ENCODE measurements around the gene CARD10. TPM values are rescaled to one million over a fixed set of nuclear protein-coding genes. Genes with fewer than 3 reads are reported as not detected.

CARD10 gene
- total RNA-seq, 1 donor from 2014 or later = 9.9 TPM

- H3K27me3 Mint-ChIP-seq = peaks cover 34% of the 10 kb centered on the region
- peaks cover 16% of the 10 kb centered on the region for H3K4me1 Mint-ChIP-seq (ENCODE audit: unreplicated experiment)
- no peaks in the 10 kb centered on the region for H3K9me3 Mint-ChIP-seq
- peak overlapping the region; percentile 91 for H3K4me3 Mint-ChIP-seq
- H3K27ac Mint-ChIP-seq = peak overlapping the region; percentile 79
- no peak for TF ChIP-seq CTCF (conservative IDR thresholded peaks at IDR 0.05)
- no peak for DNase-seq (ENCODE audit: extremely low spot score, unreplicated experiment)
- H3K36me3 Mint-ChIP-seq = peaks cover 3% of the 10 kb centered on the region
Measured at GRCh38 chr22:37517826-37518450, 1.3 kb downstream of the CARD10 start.

GRCh38 chr22:37516456-37516855 lies 2.8 kb downstream of the CARD10 start:
- Mint-ChIP-seq H3K27ac (no peak overlapping the region), H3K4me1 (ENCODE audit: unreplicated experiment) (peaks cover 29% of the 10 kb centered on the region)

GRCh38 chr22:37515901-37516300 lies 3.3 kb downstream of the CARD10 start:
- Mint-ChIP-seq H3K27me3 (peaks cover 16% of the 10 kb centered on the region), H3K4me1 (ENCODE audit: unreplicated experiment) (peaks cover 29% of the 10 kb centered on the region), H3K9me3 (no peaks in the 10 kb centered on the region), H3K27ac (no peak overlapping the region), H3K36me3 (peaks cover 3% of the 10 kb centered on the region), H3K4me3 (no peak overlapping the region)
- TF ChIP-seq CTCF (conservative IDR thresholded peaks at IDR 0.05) = no peak
- DNase-seq (ENCODE audit: extremely low spot score, unreplicated experiment) = no peak

More at GRCh38 chr22:37516456-37516855, 2.8 kb downstream of the CARD10 start:
- peaks cover 3% of the 10 kb centered on the region for H3K36me3 Mint-ChIP-seq
- DNase-seq (ENCODE audit: extremely low spot score, unreplicated experiment) = no peak
- H3K9me3 Mint-ChIP-seq = no peaks in the 10 kb centered on the region
- no peak overlapping the region for H3K4me3 Mint-ChIP-seq
- peaks cover 21% of the 10 kb centered on the region for H3K27me3 Mint-ChIP-seq
- no peak for TF ChIP-seq CTCF (conservative IDR thresholded peaks at IDR 0.05)

GRCh38 chr22:37514526-37515051 lies 4.6 kb downstream of the CARD10 start:
- no peaks in the 10 kb centered on the region for H3K9me3 Mint-ChIP-seq
- peaks cover 3% of the 10 kb centered on the region for H3K36me3 Mint-ChIP-seq
- no peak overlapping the region for H3K4me3 Mint-ChIP-seq
- peak overlapping the region; percentile 23 for H3K27ac Mint-ChIP-seq
- H3K4me1 Mint-ChIP-seq (ENCODE audit: unreplicated experiment) = peaks cover 35% of the 10 kb centered on the region
- DNase-seq (ENCODE audit: extremely low spot score, unreplicated experiment) = no peak
- peaks cover 8% of the 10 kb centered on the region for H3K27me3 Mint-ChIP-seq
- TF ChIP-seq CTCF (conservative IDR thresholded peaks at IDR 0.05) = no peak

- no peak for TF ChIP-seq CTCF (conservative IDR thresholded peaks at IDR 0.05)
- Mint-ChIP-seq H3K27me3 (no peaks in the 10 kb centered on the region), H3K27ac (peak overlapping the region; percentile 92), H3K4me3 (no peak overlapping the region), H3K36me3 (peaks cover 3% of the 10 kb centered on the region), H3K9me3 (no peaks in the 10 kb centered on the region), H3K4me1 (ENCODE audit: unreplicated experiment) (peaks cover 42% of the 10 kb centered on the region)
- no peak for DNase-seq (ENCODE audit: extremely low spot score, unreplicated experiment)
Measured at GRCh38 chr22:37511395-37512104, 7.7 kb downstream of the CARD10 start.

All from type B pancreatic cell (in vitro differentiated cells).